Esophagus muscularis mucosa (tissue), 4 donors: Measurements from ENCODE around the gene ZNF740. TPM values are rescaled to one million over a fixed set of nuclear protein-coding genes. Genes with fewer than 3 reads are reported as not detected.

Experiments used
- DNase-seq: peaks from one replicate; pipeline ENCODE4 v3.0.0-alpha.2; 2017; ENCODE audit errors: extremely low spot score
- H3K27ac ChIP-seq, 4 donors: fragments of 200-600 bp; sonication (generic); replicated peaks in 1 of 4; 1 replicate in 3 of 4; 2 replicates in 1 of 4; pipeline ENCODE4 v1.5.1; 2016 to 2019; ENCODE audit warnings: mild to moderate bottlenecking in 1 of 4
- H3K27me3 ChIP-seq, 4 donors: fragments of 200-600 bp; sonication (generic); one replicate each; pipeline versions ENCODE4 v1.5.1 to v1.6.0; 2016 to 2019
- H3K36me3 ChIP-seq, 4 donors: fragments of 200-600 bp; sonication (generic); one replicate each; pipeline ENCODE4 v1.5.1; 2016 to 2019
- H3K4me1 ChIP-seq, 4 donors: fragments of 200-600 bp; sonication (generic); one replicate each; pipeline ENCODE4 v1.5.1; 2016 to 2019
- H3K4me3 ChIP-seq, 4 donors: fragments of 200-600 bp; sonication (generic); 1 replicate in 2 of 4; 2 replicates in 2 of 4; pipeline ENCODE4 v1.5.1; 2016 to 2019; ENCODE audit warnings: mild to moderate bottlenecking in 4 of 4, moderate library complexity in 1 of 4
- H3K9me3 ChIP-seq, 4 donors: fragments of 200-600 bp; sonication (generic); 1 replicate in 3 of 4; 2 replicates in 1 of 4; pipeline ENCODE4 v1.5.1; 2016 to 2019
- EP300 ChIP-seq: sonication (generic); formaldehyde crosslinking; IDR thresholded peaks from one replicate; pipeline ENCODE4 v1.6.1; 2017; ENCODE audit warnings: antibody characterized with exemption
- POLR2A ChIP-seq: fragments of 450-650 bp; IDR thresholded peaks from one replicate; pipeline ENCODE4 v1.6.1; 2017; ENCODE audit warnings: antibody characterized with exemption, moderate library complexity, mild to moderate bottlenecking, low read depth
- POLR2AphosphoS5 ChIP-seq, 2 donors: sonication (generic); formaldehyde crosslinking; IDR thresholded peaks; one replicate each; pipeline ENCODE4 v1.6.1; 2017; ENCODE audit warnings: antibody characterized with exemption in 2 of 2
- WGBS: methylation state at CpG from one replicate; pipeline ENCODE4 v1.1.5; 2018; 5-methylcytosine and 5-hydroxymethylcytosine counted together
- intact Hi-C: fragments of 100-400 bp; cut with DNase I; formaldehyde crosslinking; loops from one replicate; pipeline ENCODE4 v1.15.1; 2023
- total RNA-seq, 4 donors: library from RNA; depleted of rRNA; stranded (reverse); fragments of >200 nt; gene quantifications; one replicate each; pipeline versions ENCODE4 v1.1.0 to v1.2.1, GENCODE V29; 2016
- TF ChIP-seq, protein P1 (sequence below), 3 experiments: fragments of 200-600 bp in 2 of 3; fragments of 450-650 bp in 1 of 3; sonication (generic) in 2 of 3; IDR thresholded peaks; one replicate each; pipeline ENCODE4 v1.5.1; 2017 to 2019; ENCODE audit warnings: antibody characterized with exemption in 3 of 3, mild to moderate bottlenecking in 2 of 3, moderate library complexity in 1 of 3

ZNF740 gene
- total RNA-seq, 4 donors from 2014 or later = 12.4 to 19.6 (median 15.3) TPM

- TF ChIP-seq, protein P1, sequence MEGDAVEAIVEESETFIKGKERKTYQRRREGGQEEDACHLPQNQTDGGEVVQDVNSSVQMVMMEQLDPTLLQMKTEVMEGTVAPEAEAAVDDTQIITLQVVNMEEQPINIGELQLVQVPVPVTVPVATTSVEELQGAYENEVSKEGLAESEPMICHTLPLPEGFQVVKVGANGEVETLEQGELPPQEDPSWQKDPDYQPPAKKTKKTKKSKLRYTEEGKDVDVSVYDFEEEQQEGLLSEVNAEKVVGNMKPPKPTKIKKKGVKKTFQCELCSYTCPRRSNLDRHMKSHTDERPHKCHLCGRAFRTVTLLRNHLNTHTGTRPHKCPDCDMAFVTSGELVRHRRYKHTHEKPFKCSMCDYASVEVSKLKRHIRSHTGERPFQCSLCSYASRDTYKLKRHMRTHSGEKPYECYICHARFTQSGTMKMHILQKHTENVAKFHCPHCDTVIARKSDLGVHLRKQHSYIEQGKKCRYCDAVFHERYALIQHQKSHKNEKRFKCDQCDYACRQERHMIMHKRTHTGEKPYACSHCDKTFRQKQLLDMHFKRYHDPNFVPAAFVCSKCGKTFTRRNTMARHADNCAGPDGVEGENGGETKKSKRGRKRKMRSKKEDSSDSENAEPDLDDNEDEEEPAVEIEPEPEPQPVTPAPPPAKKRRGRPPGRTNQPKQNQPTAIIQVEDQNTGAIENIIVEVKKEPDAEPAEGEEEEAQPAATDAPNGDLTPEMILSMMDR (IDR thresholded peaks at IDR 0.05) = peak; percentile 94 to 95 (median 95)
- TF ChIP-seq POLR2AphosphoS5 (IDR thresholded peaks at IDR 0.05) (peak; percentile 38 to 43), POLR2A (no peak)
- Histone ChIP-seq H3K4me3 (no peak overlapping the region), H3K27ac (peak overlapping the region in 2 of 4 donors; percentile 26 to 99), H3K36me3 (peaks cover 34 to 63% (median 56%) of the 10 kb centered on the region in 4 donors), H3K4me1 (peaks cover 54 to 65% (median 63%) of the 10 kb centered on the region in 4 donors), H3K9me3 (no peaks in the 10 kb centered on the region), H3K27me3 (no peaks in the 10 kb centered on the region)
- no peak for DNase-seq
- intact Hi-C loops = loop anchor here (2.0 kb wide), 1 partner anchor 73 kb away; no protein-coding TSS in a partner anchor
- WGBS = 8% methylated on average over 14 of the region's 14 CpGs
Observed at GRCh38 chr12:53213348-53213747, 32.8 kb downstream of the ZNF740 start.

GRCh38 chr12:53214221-53214620, 33.7 kb downstream of the ZNF740 start:
- intact Hi-C loops = no loop called here
- TF ChIP-seq, protein P1 (IDR thresholded peaks at IDR 0.05) = no peak
- no peak for TF ChIP-seq POLR2A
- TF ChIP-seq EP300 = no peak
- no peak for TF ChIP-seq POLR2AphosphoS5 (IDR thresholded peaks at IDR 0.05)
- Histone ChIP-seq H3K27ac (peak overlapping the region; percentile 10 to 99 (median 26)), H3K27me3 (no peaks in the 10 kb centered on the region), H3K36me3 (peaks cover 34 to 63% (median 56%) of the 10 kb centered on the region in 4 donors), H3K4me3 (no peak overlapping the region), H3K9me3 (no peaks in the 10 kb centered on the region), H3K4me1 (peaks cover 58 to 65% (median 63%) of the 10 kb centered on the region in 4 donors)
- 82% methylated on average over 5 of the region's 5 CpGs for WGBS
- DNase-seq = no peak

GRCh38 chr12:53214687-53215455, 34.3 kb downstream of the ZNF740 start:
- WGBS = 59% methylated on average over 10 of the region's 12 CpGs
- no peaks in the 10 kb centered on the region for H3K27me3 ChIP-seq
- no peak for DNase-seq
- peak overlapping the region; percentile 37 to 99 (median 80) for H3K27ac ChIP-seq
- H3K36me3 ChIP-seq = peaks cover 34 to 61% (median 54%) of the 10 kb centered on the region in 4 donors
- H3K4me1 ChIP-seq = peaks cover 64 to 69% (median 66%) of the 10 kb centered on the region in 4 donors
- intact Hi-C loops = no loop called here
- H3K9me3 ChIP-seq = no peaks in the 10 kb centered on the region
- TF ChIP-seq EP300 (no peak), POLR2AphosphoS5 (IDR thresholded peaks at IDR 0.05) (peak in 1 of 2 donors; percentile 10), POLR2A (no peak)
- TF ChIP-seq, protein P1 (IDR thresholded peaks at IDR 0.05) = no peak
- H3K4me3 ChIP-seq = no peak overlapping the region

GRCh38 chr12:53215497-53215896, 35.0 kb downstream of the ZNF740 start:
- no peaks in the 10 kb centered on the region for H3K9me3 ChIP-seq
- H3K27ac ChIP-seq = peak overlapping the region; percentile 37 to 99 (median 80)
- WGBS = 85% methylated on average over 7 of the region's 8 CpGs
- H3K4me3 ChIP-seq = no peak overlapping the region
- TF ChIP-seq, protein P1 (IDR thresholded peaks at IDR 0.05) = no peak
- no peak for TF ChIP-seq POLR2A
- no peak for TF ChIP-seq EP300
- TF ChIP-seq POLR2AphosphoS5 (IDR thresholded peaks at IDR 0.05) = no peak
- peaks cover 34 to 55% (median 48%) of the 10 kb centered on the region in 4 donors for H3K36me3 ChIP-seq
- no peak for DNase-seq
- H3K4me1 ChIP-seq = peaks cover 64 to 75% (median 73%) of the 10 kb centered on the region in 4 donors
- intact Hi-C loops = no loop called here
- no peaks in the 10 kb centered on the region for H3K27me3 ChIP-seq
